Right lobe of liver (tissue), 6 donors: ENCODE measurements around the gene FGFR3. TPM values are rescaled to one million over a fixed set of nuclear protein-coding genes. Genes with fewer than 3 reads are reported as not detected.

Source experiments
- ATAC-seq, 4 donors: fragments of 200-7000 bp; cut with Tn5 transposase; one replicate each; pipeline ENCODE4 v1.9.1; 2020; ENCODE audit warnings: mild to moderate bottlenecking in 4 of 4, moderate library complexity in 4 of 4
- DNase-seq, 3 donors: peaks; one replicate each; pipeline ENCODE4 v3.0.0-alpha.2; 2020
- H3K27ac ChIP-seq, 3 donors: fragments of 200-600 bp; one replicate each; pipeline ENCODE4 v1.8.0; 2022
- H3K27me3 ChIP-seq, 2 donors: fragments of 200-600 bp; one replicate each; pipeline ENCODE4 v1.8.0; 2022
- H3K36me3 ChIP-seq, 4 donors: fragments of 200-600 bp; sonication (generic) in 1 of 4; one replicate each; pipeline versions ENCODE4 v1.5.1 to v1.8.0; 2017 to 2022; ENCODE audit warnings: control low read depth in 1 of 4
- H3K4me1 ChIP-seq, 4 donors: fragments of 200-600 bp; sonication (generic) in 1 of 4; one replicate each; pipeline versions ENCODE4 v1.5.1 to v1.8.0; 2017 to 2022; ENCODE audit warnings: control low read depth in 1 of 4
- H3K4me3 ChIP-seq, 3 donors: fragments of 200-600 bp; one replicate each; pipeline ENCODE4 v1.8.0; 2022
- H3K9me3 ChIP-seq, 4 donors: fragments of 200-600 bp; sonication (generic) in 1 of 4; one replicate each; pipeline versions ENCODE4 v1.5.1 to v1.8.0; 2017 to 2022; ENCODE audit warnings: control low read depth in 1 of 4
- POLR2A ChIP-seq: fragments of 450-650 bp; IDR thresholded peaks from one replicate; pipeline ENCODE4 v1.6.1; 2017; ENCODE audit warnings: antibody characterized with exemption, mild to moderate bottlenecking
- WGBS: methylation state at CpG from one replicate; pipeline ENCODE4 v1.1.6; 2018; ENCODE audit warnings: low coverage, low lambda C conversion rate; ENCODE audit not compliant: insufficient coverage; ENCODE audit errors: missing lambda C conversion rate; 5-methylcytosine and 5-hydroxymethylcytosine counted together
- intact Hi-C, 2 donors: fragments of 100-400 bp; cut with DNase I; formaldehyde crosslinking; loops; one replicate each; pipeline versions ENCODE4 v1.11.2 to v1.14.1; 2022
- total RNA-seq, 6 experiments: library from RNA; depleted of rRNA in 2 of 6; stranded (reverse); fragments of >200 nt in 2 of 6; fragmentation: NEBNext Ultra II Directional in 3 of 6; extraction: Animal tissue kit (Norgen Biotek cat#: 25700) in 3 of 6; gene quantifications; one replicate each; pipeline versions ENCODE4 v1.1.0 to v1.2.4, GENCODE V29; 2016 to 2023
- TF ChIP-seq, protein P1 (sequence below), 4 donors: fragments of 200-600 bp in 3 of 4; fragments of 450-650 bp in 1 of 4; IDR thresholded peaks; one replicate each; pipeline versions ENCODE4 v1.5.1 to v1.8.0; 2016 to 2022; ENCODE audit warnings: antibody characterized with exemption in 4 of 4, mild to moderate bottlenecking in 2 of 4
- donor health status: DM: no; HTN: yes; CAD: no.
- donor health status: DM: no; HTN: no; CAD: no.
- donor health status: DM: no; HTN: no; CAD: no.
- donor health status: DM: no; HTN: yes; CAD: no.
- donor health status: DM: no; HTN: yes; CAD: no.

The FGFR3 gene
- total RNA-seq, 6 experiments from 2014 or later, result 14.3 to 30.0 (median 25.7) TPM

DNA sequence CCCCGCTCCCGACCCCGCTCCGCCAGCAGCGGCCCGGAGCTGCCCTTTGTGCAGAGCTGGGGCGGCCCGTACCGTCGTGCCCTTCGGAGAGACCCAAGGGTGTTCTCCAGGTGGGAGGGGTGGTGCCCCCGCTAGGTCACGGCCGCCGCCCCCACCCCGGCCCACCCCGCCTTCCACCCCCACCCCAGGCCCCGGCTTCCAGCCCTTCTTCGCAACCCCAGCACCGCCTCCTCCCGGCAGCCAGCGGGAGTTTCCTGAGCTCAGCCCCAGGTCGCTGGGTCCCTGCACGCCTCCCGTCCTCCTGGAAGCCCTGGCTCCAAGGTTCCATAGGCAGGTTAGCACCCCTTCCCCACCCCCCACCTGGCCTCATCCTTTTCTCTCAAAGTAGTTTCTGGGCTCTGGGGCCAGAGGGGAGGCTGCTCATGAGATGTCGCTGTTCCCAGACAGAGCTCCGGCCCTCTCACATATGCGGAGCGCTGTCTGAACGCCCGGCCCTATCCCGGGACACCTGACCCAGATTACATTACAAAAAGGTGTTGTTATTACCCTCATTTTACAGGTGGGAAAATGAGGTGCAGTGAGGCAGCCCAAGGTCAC lies 25.2 kb upstream of the FGFR3 start:
- peak; percentile 6 to 52 (median 37) for ATAC-seq
- DNase-seq, result no peak
- Histone ChIP-seq H3K36me3 (no peaks in the 10 kb centered on the region), H3K27ac (no peak overlapping the region), H3K27me3 (no peaks in the 10 kb centered on the region), H3K9me3 (no peaks in the 10 kb centered on the region), H3K4me3 (peak overlapping the region in 2 of 3 donors; percentile 18 to 33), H3K4me1 (peaks cover 0 to 8% (median 2%) of the 10 kb centered on the region in 4 donors)
- TF ChIP-seq POLR2A, result no peak
- TF ChIP-seq, protein P1, sequence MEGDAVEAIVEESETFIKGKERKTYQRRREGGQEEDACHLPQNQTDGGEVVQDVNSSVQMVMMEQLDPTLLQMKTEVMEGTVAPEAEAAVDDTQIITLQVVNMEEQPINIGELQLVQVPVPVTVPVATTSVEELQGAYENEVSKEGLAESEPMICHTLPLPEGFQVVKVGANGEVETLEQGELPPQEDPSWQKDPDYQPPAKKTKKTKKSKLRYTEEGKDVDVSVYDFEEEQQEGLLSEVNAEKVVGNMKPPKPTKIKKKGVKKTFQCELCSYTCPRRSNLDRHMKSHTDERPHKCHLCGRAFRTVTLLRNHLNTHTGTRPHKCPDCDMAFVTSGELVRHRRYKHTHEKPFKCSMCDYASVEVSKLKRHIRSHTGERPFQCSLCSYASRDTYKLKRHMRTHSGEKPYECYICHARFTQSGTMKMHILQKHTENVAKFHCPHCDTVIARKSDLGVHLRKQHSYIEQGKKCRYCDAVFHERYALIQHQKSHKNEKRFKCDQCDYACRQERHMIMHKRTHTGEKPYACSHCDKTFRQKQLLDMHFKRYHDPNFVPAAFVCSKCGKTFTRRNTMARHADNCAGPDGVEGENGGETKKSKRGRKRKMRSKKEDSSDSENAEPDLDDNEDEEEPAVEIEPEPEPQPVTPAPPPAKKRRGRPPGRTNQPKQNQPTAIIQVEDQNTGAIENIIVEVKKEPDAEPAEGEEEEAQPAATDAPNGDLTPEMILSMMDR (IDR thresholded peaks at IDR 0.05), result peak in 1 of 4 donors; percentile 10
- WGBS, result 56% methylated on average over 4 of the region's 32 CpGs
- intact Hi-C loops, result no loop called here

DNA sequence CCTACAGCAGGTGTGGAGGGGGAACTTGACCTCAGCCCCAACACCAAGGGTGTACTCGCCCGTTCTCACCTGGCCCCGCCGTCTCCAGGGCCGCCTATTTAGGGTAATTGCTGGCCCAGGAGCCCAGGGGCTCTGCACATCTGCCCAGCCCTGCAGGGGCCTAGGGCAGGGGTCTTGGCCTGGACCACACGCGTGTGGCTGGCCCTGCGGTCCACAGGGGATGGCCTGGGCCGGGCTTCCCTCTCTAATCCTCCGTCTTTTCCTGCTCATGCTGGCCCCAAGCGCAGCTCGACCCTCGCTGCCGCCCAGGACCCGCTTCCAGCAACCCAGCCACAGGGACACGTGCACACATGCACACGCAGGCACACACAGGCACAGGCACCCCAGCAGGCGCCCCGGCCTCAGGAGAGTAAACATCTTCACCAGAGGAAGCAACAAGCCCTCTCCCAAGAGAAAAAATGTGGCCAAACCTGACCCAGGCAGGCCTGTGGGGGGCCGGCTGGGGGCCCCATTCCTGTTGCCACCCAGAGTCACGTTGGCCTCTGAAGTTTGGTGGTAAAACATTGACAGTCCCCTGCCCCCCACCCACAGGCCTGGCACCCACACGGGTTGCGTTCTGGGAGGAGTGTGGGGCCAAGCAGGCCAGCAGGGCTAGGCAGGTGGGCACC lies 24.6 kb upstream of the FGFR3 start:
- ATAC-seq (peak in 1 of 4 donors; percentile 6), DNase-seq (no peak)
- intact Hi-C loops, result no loop called here
- H3K4me1 ChIP-seq, result peaks cover 0 to 4% (median 2%) of the 10 kb centered on the region in 4 donors
- H3K9me3 ChIP-seq, result no peaks in the 10 kb centered on the region
- H3K27me3 ChIP-seq, result no peaks in the 10 kb centered on the region
- WGBS, result no CpG with 5 or more reads among the region's 23 CpGs
- H3K27ac ChIP-seq, result no peak overlapping the region
- no peak overlapping the region for H3K4me3 ChIP-seq
- no peaks in the 10 kb centered on the region for H3K36me3 ChIP-seq
- TF ChIP-seq POLR2A, result no peak
- TF ChIP-seq, protein P1 (IDR thresholded peaks at IDR 0.05), result no peak

DNA sequence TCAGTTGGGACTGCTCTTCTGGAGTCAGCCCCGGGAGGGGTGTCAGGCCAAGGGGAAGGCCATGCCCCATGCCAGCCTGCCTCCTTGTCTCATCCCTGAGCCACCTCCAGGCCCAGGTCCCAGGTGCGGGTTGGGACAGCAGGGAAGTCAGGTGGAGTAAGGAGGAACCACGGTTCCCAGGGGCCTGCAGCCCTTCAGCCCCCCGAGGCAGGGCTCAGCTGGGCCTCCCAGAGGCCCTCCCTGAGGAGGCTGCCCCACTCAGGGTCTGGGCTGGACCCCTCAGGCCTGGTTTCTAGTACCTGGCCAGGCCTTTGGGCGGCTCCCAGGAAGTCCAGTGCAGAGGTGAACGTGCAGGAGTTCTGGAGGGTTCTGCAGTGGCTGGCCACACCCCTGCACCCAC lies 23.4 kb upstream of the FGFR3 start:
- intact Hi-C loops, result no loop called here
- Histone ChIP-seq H3K4me3 (no peak overlapping the region), H3K27ac (no peak overlapping the region), H3K4me1 (no peaks in the 10 kb centered on the region), H3K36me3 (no peaks in the 10 kb centered on the region), H3K9me3 (no peaks in the 10 kb centered on the region), H3K27me3 (no peaks in the 10 kb centered on the region)
- no peak for TF ChIP-seq POLR2A
- TF ChIP-seq, protein P1 (IDR thresholded peaks at IDR 0.05), result no peak
- DNase-seq (no peak), ATAC-seq (no peak)
- 40% methylated on average over 1 of the region's 6 CpGs for WGBS

GRCh38 chr4:1770245-1770644 lies 22.8 kb upstream of the FGFR3 start:
- H3K27me3 ChIP-seq, result no peaks in the 10 kb centered on the region
- no peak overlapping the region for H3K27ac ChIP-seq
- DNase-seq (no peak), ATAC-seq (no peak)
- intact Hi-C loops, result no loop called here
- H3K4me1 ChIP-seq, result no peaks in the 10 kb centered on the region
- TF ChIP-seq, protein P1 (IDR thresholded peaks at IDR 0.05), result no peak
- no peak for TF ChIP-seq POLR2A
- H3K4me3 ChIP-seq, result no peak overlapping the region
- H3K36me3 ChIP-seq, result no peaks in the 10 kb centered on the region
- no CpG with 5 or more reads among the region's 33 CpGs for WGBS
- no peaks in the 10 kb centered on the region for H3K9me3 ChIP-seq
